Neuronal stem cell (in vitro differentiated cells): ENCODE data around the gene PEX14.
"Not testable (repeated sequence)": the region's sequence is repeated elsewhere in the genome, so short reads cannot be mapped to it uniquely, and the experiment has no call there.

ENCODE experiments used
- DNase-seq: peaks from one replicate; pipeline ENCODE4 v3.0.0-alpha.2; 2013; ENCODE audit warnings: low spot score
- H2AFZ ChIP-seq: one replicate; pipeline ENCODE4 v1.6.1; 2013; ENCODE audit warnings: mild to moderate bottlenecking, low read length, inconsistent platforms
- H2AK5ac ChIP-seq: 2 replicates; pipeline ENCODE4 v1.6.1; 2013; ENCODE audit warnings: low read depth, mild to moderate bottlenecking, inconsistent platforms, low read length, moderate library complexity, mixed read lengths
- H2BK120ac ChIP-seq: 2 replicates; pipeline ENCODE4 v1.6.1; 2013; ENCODE audit warnings: low read depth, mild to moderate bottlenecking, inconsistent platforms, low read length, moderate library complexity, mixed read lengths
- H2BK12ac ChIP-seq: one replicate; pipeline ENCODE4 v1.6.1; 2013; ENCODE audit warnings: low read length, inconsistent platforms
- H2BK15ac ChIP-seq: 2 replicates; pipeline ENCODE4 v1.6.1; 2013; ENCODE audit warnings: mild to moderate bottlenecking, low read length, inconsistent platforms, mixed read lengths
- H2BK5ac ChIP-seq: one replicate; pipeline ENCODE4 v1.6.1; 2013; ENCODE audit warnings: inconsistent platforms, mild to moderate bottlenecking, low read length, moderate library complexity
- H3K14ac ChIP-seq: one replicate; pipeline ENCODE4 v1.6.1; 2013; ENCODE audit warnings: low read length, inconsistent platforms
- H3K18ac ChIP-seq: 2 replicates; pipeline ENCODE4 v1.6.1; 2013; ENCODE audit warnings: low read length, inconsistent platforms
- H3K23ac ChIP-seq: 2 replicates; pipeline ENCODE4 v1.6.1; 2013; ENCODE audit warnings: low read depth, mild to moderate bottlenecking, mixed read lengths, low read length, inconsistent platforms; ENCODE audit not compliant: poor library complexity
- H3K27ac ChIP-seq: replicated peaks from 3 replicates; pipeline ENCODE4 v1.5.1; 2013; ENCODE audit warnings: low read length, inconsistent platforms
- H3K27me3 ChIP-seq, 3 experiments: 2 replicates each; pipeline ENCODE4 v1.6.1; 2013; ENCODE audit warnings: low read length in 3 of 3, mild to moderate bottlenecking in 2 of 3, inconsistent platforms in 1 of 3, low read depth in 1 of 3, mixed read lengths in 1 of 3, moderate library complexity in 1 of 3; ENCODE audit not compliant: control insufficient read depth in 3 of 3, insufficient read depth in 3 of 3
- H3K36me3 ChIP-seq, 2 donors: replicated peaks in 1 of 2; 2 replicates each; pipeline ENCODE4 v1.6.1; 2013; ENCODE audit warnings: low read length in 2 of 2; ENCODE audit not compliant: control insufficient read depth in 2 of 2, insufficient read depth in 2 of 2
- H3K4ac ChIP-seq: 2 replicates; pipeline ENCODE4 v1.6.1; 2013; ENCODE audit warnings: inconsistent platforms, mild to moderate bottlenecking, low read length, moderate library complexity
- H3K4me1 ChIP-seq, 2 donors: 1 replicate in 1 of 2; 2 replicates in 1 of 2; pipeline ENCODE4 v1.6.1; 2013; ENCODE audit warnings: low read length in 2 of 2, low read depth in 1 of 2; ENCODE audit not compliant: control insufficient read depth in 2 of 2, insufficient read depth in 1 of 2
- H3K4me2 ChIP-seq: one replicate; pipeline ENCODE4 v1.6.1; 2013; ENCODE audit warnings: mild to moderate bottlenecking, low read length, inconsistent platforms; ENCODE audit not compliant: insufficient read depth, poor library complexity, severe bottlenecking
- H3K4me3 ChIP-seq, 2 donors: 2 replicates each; pipeline ENCODE4 v1.5.1; 2013; ENCODE audit warnings: low read length in 2 of 2, mild to moderate bottlenecking in 2 of 2, inconsistent platforms in 1 of 2, moderate library complexity in 1 of 2
- H3K79me1 ChIP-seq: one replicate; pipeline ENCODE4 v1.6.1; 2013; ENCODE audit warnings: low read depth, mild to moderate bottlenecking, inconsistent platforms, low read length, moderate library complexity
- H3K9ac ChIP-seq: one replicate; pipeline ENCODE4 v1.6.1; 2013; ENCODE audit warnings: mild to moderate bottlenecking, low read depth, low read length, inconsistent platforms; ENCODE audit not compliant: poor library complexity
- H3K9me3 ChIP-seq, 2 donors: replicated peaks in 1 of 2; 2 replicates each; pipeline versions ENCODE3 to v1.6.1; 2013; ENCODE audit warnings: low read length in 2 of 2, mild to moderate bottlenecking in 2 of 2, inconsistent platforms in 1 of 2, low read depth in 1 of 2, mixed read lengths in 1 of 2, moderate library complexity in 1 of 2; ENCODE audit not compliant: control insufficient read depth in 2 of 2, insufficient read depth in 1 of 2
- H4K8ac ChIP-seq: one replicate; pipeline ENCODE4 v1.6.1; 2013; ENCODE audit warnings: low read depth, mild to moderate bottlenecking, inconsistent platforms, low read length, moderate library complexity
- H4K91ac ChIP-seq: one replicate; pipeline ENCODE4 v1.6.1; 2013; ENCODE audit warnings: low read length, low read depth, mild to moderate bottlenecking, inconsistent platforms; ENCODE audit not compliant: poor library complexity
- WGBS, 2 donors: extraction: QIAGEN DNeasy Blood & Tissue Kit; methylation state at CpG; one replicate each; pipeline ENCODE4 v1.1.7; 2013; ENCODE audit warnings: missing lambda C conversion rate in 2 of 2, mixed read lengths in 1 of 2; ENCODE audit not compliant: insufficient read length in 2 of 2, insufficient replicate concordance in 1 of 2; ENCODE audit errors: extremely low coverage in 2 of 2; 5-methylcytosine and 5-hydroxymethylcytosine counted together

The PEX14 gene

DNA sequence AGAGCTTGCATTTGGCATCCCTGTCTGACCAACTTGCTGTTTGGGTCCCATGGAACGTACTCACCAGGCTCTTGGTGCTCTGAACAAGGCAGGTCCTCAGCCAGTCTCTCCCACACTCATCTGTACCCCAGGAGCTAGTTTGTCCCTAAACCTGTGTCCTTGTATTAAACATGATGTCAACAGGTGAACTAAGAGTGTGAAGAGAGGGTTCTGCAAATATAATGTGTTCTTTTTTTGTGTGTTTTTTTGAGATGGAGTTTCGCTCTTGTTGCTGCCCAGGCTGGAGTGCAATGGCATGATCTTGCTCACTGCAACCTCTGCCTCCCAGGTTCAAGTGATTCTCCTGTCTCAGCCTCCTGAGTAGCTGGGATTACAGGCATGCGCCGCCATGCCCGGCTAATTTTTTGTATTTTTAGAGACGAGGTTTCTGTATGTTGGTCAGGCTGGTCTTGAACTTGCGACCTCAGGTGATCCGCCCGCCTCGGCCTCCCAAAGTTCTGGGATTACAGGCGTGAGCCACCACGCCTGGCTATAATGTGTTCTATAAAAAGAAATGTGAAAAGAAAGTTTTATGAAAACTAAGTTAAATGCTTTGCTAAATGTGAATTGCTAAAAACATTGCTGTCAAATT, 31.4 kb downstream of the PEX14 start:
- H3K18ac ChIP-seq, H4K91ac ChIP-seq, H3K27ac ChIP-seq, H4K8ac ChIP-seq, H3K14ac ChIP-seq, H3K9me3 ChIP-seq, H3K23ac ChIP-seq, DNase-seq, H2BK15ac ChIP-seq, H3K27me3 ChIP-seq, H2AFZ ChIP-seq, H2BK5ac ChIP-seq, H3K4me2 ChIP-seq, H2BK12ac ChIP-seq, H3K9ac ChIP-seq, H3K36me3 ChIP-seq, H3K4ac ChIP-seq, H3K79me1 ChIP-seq, H2AK5ac ChIP-seq, H2BK120ac ChIP-seq, H3K4me3 ChIP-seq: not testable (repeated sequence)
- WGBS, 2 donors: no CpG with 5 or more reads among the region's 12 CpGs
- H3K4me1 ChIP-seq: peaks cover 17 to 19% of the 10 kb centered on the region in 2 donors

DNA sequence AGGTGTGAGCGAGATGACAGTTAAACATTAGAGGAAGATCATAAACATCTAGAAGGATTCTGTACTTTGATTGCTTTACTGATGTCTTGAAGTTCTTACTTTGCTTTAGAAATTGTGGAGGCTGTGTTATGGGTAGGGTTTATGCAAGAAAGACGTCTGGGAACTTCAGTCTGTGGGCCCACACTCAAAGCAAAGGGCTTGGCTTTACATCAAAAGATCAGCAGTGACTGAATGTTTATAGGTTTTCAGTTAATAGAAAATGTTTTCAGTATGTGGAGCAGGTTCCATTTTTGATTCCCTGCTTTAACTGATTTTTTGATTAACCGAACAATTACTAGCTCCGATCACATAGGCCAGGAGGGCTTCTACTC, 31.9 kb downstream of the PEX14 start:
- Histone ChIP-seq H3K79me1 (peaks cover 5% of the 10 kb centered on the region), H3K4me1 (peaks cover 20 to 23% of the 10 kb centered on the region in 2 donors), H4K8ac (no peak overlapping the region), H2BK15ac (no peak overlapping the region), H3K14ac (no peak overlapping the region), H3K27me3 (no peaks in the 10 kb centered on the region), H2AK5ac (no peak overlapping the region), H3K36me3 (peaks cover 0 to 5% of the 10 kb centered on the region in 2 donors), H3K27ac (no peak overlapping the region), H3K4ac (no peak overlapping the region), H2AFZ (no peak overlapping the region), H4K91ac (no peak overlapping the region), H3K9me3 (no peaks in the 10 kb centered on the region), H2BK12ac (no peak overlapping the region), H3K23ac (no peak overlapping the region), H3K4me3 (no peak overlapping the region), H3K9ac (no peak overlapping the region), H3K18ac (no peak overlapping the region), H2BK5ac (no peak overlapping the region), H2BK120ac (no peak overlapping the region), H3K4me2 (no peak overlapping the region)
- no CpG with 5 or more reads among the region's 4 CpGs for WGBS, 2 donors
- no peak for DNase-seq

- Histone ChIP-seq H3K27me3 (no peaks in the 10 kb centered on the region), H3K9ac (peak overlapping the region; percentile 37), H2BK5ac (no peak overlapping the region), H3K4me1 (peaks cover 20 to 25% of the 10 kb centered on the region in 2 donors), H3K4me2 (no peak overlapping the region), H3K27ac (no peak overlapping the region), H2BK12ac (no peak overlapping the region), H3K79me1 (peaks cover 5% of the 10 kb centered on the region), H3K9me3 (no peaks in the 10 kb centered on the region), H4K8ac (no peak overlapping the region), H2AFZ (no peak overlapping the region), H3K23ac (no peak overlapping the region), H3K4ac (no peak overlapping the region), H2BK15ac (no peak overlapping the region), H3K18ac (no peak overlapping the region), H3K36me3 (peaks cover 0 to 6% of the 10 kb centered on the region in 2 donors), H3K14ac (peak overlapping the region; percentile 22), H2AK5ac (no peak overlapping the region), H4K91ac (no peak overlapping the region), H2BK120ac (no peak overlapping the region), H3K4me3 (no peak overlapping the region)
- no CpG with 5 or more reads among the region's 17 CpGs for WGBS, 2 donors
- no peak for DNase-seq
These were observed 32.5 kb downstream of the PEX14 start for GRCh38 chr1:10507111-10507879.

DNA sequence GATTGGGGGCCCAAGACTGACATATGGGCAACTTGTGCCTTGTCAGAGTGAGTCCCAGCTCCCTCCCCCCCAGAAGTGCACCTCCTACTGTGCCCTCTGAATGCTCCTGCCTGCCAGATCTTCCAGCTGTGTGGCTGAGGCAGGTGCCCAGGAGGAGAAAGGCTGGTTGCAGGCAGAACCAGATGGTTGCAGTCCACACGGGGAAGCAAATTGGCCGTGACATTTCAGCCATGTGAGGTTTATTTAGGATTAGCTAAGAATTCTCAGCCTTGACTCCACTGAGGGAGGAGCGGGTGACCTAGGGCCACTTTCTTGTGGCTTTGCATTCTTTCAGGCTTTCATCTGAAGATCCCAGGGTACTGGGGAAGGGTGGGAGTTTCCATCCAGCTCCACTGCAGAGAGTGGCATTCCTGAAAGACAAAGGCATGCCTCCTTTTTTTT, 33.8 kb downstream of the PEX14 start:
- Histone ChIP-seq H3K9me3 (no peaks in the 10 kb centered on the region), H3K4ac (no peak overlapping the region), H3K27ac (peak overlapping the region; percentile 33), H3K4me3 (no peak overlapping the region), H2BK120ac (no peak overlapping the region), H2BK5ac (no peak overlapping the region), H4K8ac (no peak overlapping the region), H3K27me3 (no peaks in the 10 kb centered on the region), H2AFZ (no peak overlapping the region), H3K4me2 (peak overlapping the region; percentile 32), H3K14ac (no peak overlapping the region), H4K91ac (no peak overlapping the region), H2BK15ac (no peak overlapping the region), H3K36me3 (peaks cover 0 to 6% of the 10 kb centered on the region in 2 donors), H3K18ac (peak overlapping the region; percentile 81), H3K4me1 (peaks cover 20 to 25% of the 10 kb centered on the region in 2 donors), H3K79me1 (peaks cover 5% of the 10 kb centered on the region), H2BK12ac (no peak overlapping the region), H3K9ac (no peak overlapping the region), H2AK5ac (peak overlapping the region; percentile 74), H3K23ac (no peak overlapping the region)
- peak; percentile 60 for DNase-seq
- WGBS, 2 donors: no CpG with 5 or more reads among the region's 3 CpGs
